22Rv1 (cell line): ENCODE data around the gene ZNF674.
"Not testable (repeated sequence)": the region's sequence is repeated elsewhere in the genome, so short reads cannot be mapped to it uniquely, and the experiment has no call there.

Experiments used
- H3K27ac ChIP-seq: fragments of 450-650 bp; 2 replicates; pipeline ENCODE4 v1.5.1; 2017
- ZFX ChIP-seq: fragments of 450-650 bp; IDR thresholded peaks from 2 replicates; pipeline ENCODE4 v1.6.1; 2017; ENCODE audit warnings: antibody characterized with exemption, borderline replicate concordance
- TF ChIP-seq, protein P1 (sequence below): fragments of 450-650 bp; IDR thresholded peaks from 2 replicates; pipeline ENCODE4 v1.5.1; 2017; ENCODE audit warnings: mild to moderate bottlenecking

The ZNF674 gene

DNA sequence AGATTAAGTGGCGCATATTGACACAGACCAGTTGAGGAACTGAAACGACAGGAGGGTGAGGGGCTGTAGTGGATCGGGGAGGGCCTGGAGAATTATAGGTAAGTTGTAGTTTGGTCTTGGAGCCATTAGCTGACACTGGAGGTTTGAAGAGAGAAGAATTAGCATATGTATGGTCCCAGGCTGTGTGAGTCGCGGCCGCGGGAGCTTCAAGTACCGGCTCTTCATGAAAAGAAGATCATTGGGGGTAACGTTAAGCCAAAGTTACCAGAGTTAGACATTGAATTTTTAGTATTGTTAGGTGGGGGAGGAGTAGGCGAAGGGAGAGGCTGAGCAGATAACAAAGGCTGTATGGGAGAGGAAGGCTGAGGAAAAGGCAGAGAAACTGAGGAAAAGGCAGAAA, 56.5 kb downstream of the ZNF674 start:
- no peak overlapping the region for H3K27ac ChIP-seq
- TF ChIP-seq ZFX: no peak
- TF ChIP-seq, protein P1, sequence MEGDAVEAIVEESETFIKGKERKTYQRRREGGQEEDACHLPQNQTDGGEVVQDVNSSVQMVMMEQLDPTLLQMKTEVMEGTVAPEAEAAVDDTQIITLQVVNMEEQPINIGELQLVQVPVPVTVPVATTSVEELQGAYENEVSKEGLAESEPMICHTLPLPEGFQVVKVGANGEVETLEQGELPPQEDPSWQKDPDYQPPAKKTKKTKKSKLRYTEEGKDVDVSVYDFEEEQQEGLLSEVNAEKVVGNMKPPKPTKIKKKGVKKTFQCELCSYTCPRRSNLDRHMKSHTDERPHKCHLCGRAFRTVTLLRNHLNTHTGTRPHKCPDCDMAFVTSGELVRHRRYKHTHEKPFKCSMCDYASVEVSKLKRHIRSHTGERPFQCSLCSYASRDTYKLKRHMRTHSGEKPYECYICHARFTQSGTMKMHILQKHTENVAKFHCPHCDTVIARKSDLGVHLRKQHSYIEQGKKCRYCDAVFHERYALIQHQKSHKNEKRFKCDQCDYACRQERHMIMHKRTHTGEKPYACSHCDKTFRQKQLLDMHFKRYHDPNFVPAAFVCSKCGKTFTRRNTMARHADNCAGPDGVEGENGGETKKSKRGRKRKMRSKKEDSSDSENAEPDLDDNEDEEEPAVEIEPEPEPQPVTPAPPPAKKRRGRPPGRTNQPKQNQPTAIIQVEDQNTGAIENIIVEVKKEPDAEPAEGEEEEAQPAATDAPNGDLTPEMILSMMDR: no peak

GRCh38 chrX:46485897-46486296, 59.3 kb downstream of the ZNF674 start:
- no peak for TF ChIP-seq ZFX
- TF ChIP-seq, protein P1: no peak

DNA sequence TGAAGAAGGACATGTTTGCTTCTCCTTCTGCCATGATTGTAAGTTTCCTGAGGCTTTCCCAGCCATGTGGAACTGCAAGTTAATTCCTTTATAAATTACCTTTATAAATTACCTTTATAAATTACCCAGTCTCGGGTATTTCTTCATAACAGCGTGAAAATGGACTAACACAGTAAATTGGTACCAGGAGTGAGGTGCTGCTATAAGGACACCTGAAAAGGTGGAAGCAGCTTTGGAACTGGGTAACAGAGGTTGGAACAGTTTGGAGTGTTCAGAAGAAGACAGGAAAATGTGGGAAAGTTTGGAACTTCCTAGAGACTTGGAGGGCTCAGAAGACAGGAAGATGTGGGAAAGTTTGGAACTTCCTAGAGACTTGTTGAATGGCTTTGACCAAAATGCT, 66.6 kb downstream of the ZNF674 start:
- not testable (repeated sequence) for H3K27ac ChIP-seq

More at GRCh38 chrX:46485897-46486296, 59.3 kb downstream of the ZNF674 start:
- H3K27ac ChIP-seq: no peak overlapping the region

DNA sequence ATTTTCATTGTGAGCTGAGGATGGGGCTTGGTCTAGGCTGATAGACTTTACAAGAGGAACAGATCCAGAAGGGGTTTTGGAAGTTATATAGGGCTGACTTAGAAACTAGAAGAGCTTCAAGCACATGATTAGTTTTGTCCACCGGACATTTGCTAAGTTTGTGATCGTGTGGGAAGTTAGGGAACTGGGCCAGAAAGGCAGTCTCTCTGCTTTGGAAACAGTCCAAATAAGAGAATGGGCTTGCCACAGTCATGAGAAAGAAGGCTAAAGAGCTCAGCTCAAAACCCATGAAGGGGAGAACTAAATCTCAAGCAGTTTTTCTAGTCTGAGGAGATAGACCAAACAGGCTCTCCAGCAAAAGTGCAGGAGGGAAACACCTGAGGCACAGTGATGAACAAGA, 67.8 kb downstream of the ZNF674 start:
- no peak overlapping the region for H3K27ac ChIP-seq
- TF ChIP-seq ZFX: no peak
- TF ChIP-seq, protein P1: no peak

DNA sequence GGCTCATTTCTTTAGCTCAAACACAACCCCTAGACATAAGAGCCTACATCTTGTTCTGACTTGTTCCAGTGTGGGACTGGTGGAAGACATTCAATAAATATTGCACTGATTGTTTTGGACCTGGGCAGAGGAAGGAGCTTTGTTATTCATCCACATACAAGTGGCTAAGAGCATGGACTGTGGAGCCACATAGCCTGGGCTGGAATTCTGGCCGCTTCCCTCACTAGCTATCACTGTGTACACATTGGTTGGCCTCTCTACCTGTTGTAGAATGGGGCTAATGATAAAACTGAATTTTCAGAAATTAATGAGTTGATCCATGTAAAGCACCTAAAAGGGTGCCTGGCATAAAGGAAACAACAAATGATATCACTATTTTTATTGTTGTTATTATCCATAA, 80.0 kb downstream of the ZNF674 start:
- H3K27ac ChIP-seq: no peak overlapping the region
- no peak for TF ChIP-seq ZFX
- TF ChIP-seq, protein P1: no peak

GRCh38 chrX:46463682-46464081, 81.5 kb downstream of the ZNF674 start:
- TF ChIP-seq ZFX: no peak
- TF ChIP-seq, protein P1: no peak
- no peak overlapping the region for H3K27ac ChIP-seq

DNA sequence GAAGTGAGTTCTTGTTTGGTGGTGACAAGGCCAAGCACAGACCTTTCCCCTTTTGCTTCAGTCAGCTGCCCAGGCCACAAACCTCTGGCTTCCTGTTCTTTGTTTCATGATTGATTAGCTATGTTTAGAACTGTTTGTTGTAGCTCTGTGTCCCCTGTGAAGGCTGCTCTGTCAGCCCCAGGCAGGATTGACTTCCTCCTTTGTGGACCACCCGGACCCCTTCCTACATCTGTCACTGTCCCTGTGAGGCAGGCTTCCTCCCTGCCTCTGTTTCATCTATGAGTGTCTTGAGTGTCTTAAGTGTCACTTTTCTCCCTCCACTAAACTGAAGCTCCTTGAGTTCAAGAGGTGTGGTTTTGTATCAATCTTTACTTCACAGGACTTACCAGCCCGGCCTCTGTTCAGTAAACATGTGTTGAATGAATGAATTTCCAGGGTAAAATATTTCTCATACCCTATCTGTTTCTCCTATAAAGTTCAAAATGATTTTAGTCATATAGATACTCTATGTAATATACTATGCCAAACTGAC, 83.5 kb downstream of the ZNF674 start:
- H3K27ac ChIP-seq: no peak overlapping the region
- TF ChIP-seq, protein P1: no peak
- TF ChIP-seq ZFX: no peak

- H3K27ac ChIP-seq: not testable (repeated sequence)
Measured at GRCh38 chrX:46460801-46461659, 84.2 kb downstream of the ZNF674 start.
